ENCODE results near the gene SVIL.
A peak's percentile ranks its signal among the peaks of the same experiment; 100 is the strongest.
"Not testable (repeated sequence)": the region's sequence is repeated elsewhere in the genome, so short reads cannot be mapped to it uniquely, and the experiment has no call there.

Gene SVIL

GRCh38 chr10:29603223-29603896 is 31.4 kb downstream of the SVIL start:
- DNase-seq (ENCODE audit: low spot score), result no peak

GRCh38 chr10:29600821-29601220 is 34.0 kb downstream of the SVIL start:
- no peak for DNase-seq (ENCODE audit: low spot score)

- no peak for DNase-seq (ENCODE audit: low spot score)
These were observed 34.7 kb downstream of the SVIL start for GRCh38 chr10:29600067-29600466.

DNA sequence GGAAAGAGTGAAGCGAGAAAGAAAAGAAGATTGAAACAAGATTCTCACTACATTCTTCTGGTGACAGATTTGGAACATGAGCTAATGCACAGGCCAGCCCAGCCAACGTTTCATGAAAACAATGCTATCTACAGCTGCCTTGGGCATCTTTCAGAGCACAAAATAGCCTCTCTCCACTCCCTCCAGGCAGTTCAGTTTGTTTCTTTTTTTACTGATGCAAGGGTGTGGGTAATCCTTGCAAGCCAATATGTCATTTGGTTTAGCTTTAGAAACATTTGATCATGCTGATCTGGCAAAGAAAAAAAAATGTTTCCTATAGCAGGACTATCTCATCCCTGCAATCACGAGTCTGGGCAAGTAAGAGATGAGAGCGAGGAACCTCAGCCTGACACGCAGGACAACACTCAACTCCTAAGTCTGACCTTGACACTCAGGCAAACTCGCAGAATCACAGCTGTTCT is 35.9 kb downstream of the SVIL start:
- peak; percentile 73 for DNase-seq (ENCODE audit: low spot score)

DNA sequence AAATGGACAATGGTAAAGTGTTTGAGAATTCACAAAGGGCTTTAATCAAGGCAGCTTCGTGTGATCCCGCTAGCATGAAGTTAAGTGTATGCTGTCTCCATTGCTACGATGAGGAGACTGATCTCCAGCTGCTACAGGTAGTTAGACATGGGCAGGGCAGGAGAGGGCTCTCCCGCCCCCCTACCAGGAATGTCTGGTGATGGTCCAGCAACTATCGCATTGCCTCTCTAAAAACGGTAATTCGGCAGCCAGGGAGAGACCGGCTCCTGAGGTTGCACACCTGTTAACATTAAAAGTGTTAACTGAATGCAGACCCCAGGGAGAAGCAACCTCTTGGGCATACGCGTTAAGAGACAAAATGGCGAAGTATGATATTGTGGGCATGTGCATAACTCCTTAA is 37.9 kb downstream of the SVIL start:
- no peak for DNase-seq (ENCODE audit: low spot score)

DNA sequence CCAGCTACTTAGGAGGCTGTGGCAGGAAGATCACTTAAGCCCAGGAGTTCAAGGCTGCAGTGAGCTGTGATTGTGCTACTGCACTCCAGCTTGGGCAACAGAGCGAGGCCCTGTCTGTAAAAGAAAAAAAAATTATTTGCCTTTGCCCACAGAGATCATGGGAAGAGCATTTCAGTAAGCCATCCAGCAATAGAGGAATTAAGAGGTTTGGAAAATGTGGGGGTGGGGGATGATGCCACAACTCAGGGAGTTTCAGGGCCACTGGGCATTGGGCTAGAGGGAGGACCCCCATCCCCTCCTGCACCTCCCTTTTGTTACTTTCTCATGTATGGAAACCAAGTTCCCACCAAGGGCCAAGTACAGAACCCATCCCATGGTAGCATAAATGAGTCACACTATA is 38.4 kb downstream of the SVIL start:
- DNase-seq (ENCODE audit: low spot score), result no peak

DNA sequence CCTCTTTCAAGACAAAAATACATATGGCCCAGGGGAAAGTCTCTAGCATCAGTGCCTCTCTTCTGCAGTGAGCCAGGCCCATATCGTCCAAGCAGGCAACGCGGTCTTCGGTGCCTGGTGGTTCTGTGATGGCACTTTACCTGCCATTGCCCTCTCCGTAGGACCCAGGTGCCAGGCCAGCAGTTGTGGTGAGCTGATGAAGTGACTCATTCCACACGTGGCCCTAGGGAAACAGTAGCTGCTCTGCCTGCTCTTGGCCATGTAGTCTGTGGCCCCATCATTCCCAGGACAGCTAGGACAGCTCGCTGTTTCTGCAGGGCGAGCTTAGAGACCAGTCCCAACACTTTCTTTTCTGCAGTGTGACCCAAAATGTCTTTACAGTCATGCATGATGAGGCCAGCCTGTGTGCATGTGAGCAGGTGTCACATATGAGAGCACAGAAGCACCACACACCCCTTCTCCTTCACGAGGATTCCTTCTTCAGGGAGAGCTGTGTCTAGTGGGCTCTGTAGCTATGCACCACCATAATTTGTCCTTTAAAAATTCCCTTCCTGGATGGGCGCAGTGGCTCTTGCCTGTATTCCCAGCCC is 39.0 kb downstream of the SVIL start:
- DNase-seq (ENCODE audit: low spot score), result no peak

- no peak for DNase-seq (ENCODE audit: low spot score)
These were observed 39.6 kb downstream of the SVIL start for GRCh38 chr10:29595146-29595545.

GRCh38 chr10:29591651-29591968 is 43.2 kb downstream of the SVIL start:
- DNase-seq (ENCODE audit: low spot score), result no peak

GRCh38 chr10:29590915-29591650 is 43.7 kb downstream of the SVIL start:
- DNase-seq (ENCODE audit: low spot score), result no peak

DNA sequence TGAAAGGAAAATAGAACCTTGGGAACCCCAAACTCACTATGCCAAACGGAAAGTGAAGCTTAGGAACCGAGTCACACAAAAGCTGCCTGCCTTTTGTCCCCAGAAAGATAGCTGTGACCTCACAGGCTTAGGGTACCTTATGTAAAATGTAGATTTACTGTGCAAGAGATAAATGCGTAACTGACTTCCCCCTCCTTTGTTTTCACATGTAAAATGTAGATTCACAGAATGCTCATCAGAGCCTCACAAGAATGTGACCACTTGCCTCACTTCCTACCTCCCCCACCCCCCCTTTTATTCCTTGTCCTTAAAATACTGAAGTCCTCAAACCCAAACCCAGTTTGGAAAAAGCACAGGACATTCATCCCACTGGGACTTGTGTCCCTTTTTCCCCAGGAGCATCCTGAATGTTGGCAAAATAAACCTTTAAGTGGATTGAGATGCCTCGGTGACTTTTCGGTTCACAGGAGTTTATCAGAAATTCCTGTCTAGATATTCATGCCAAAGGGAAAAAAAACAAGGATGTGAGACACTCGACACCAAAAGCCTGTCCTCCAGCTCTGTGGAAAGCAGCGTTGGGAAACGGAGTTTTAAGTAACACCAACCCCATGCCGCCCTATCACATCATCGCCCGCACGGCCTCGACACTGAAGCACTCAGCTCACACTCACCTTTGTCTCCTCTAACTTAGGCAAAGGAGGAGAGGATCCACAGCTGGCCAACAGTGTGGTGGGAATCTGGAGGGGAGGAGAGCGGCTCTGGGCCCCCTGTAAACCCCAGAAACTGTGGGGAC is 45.9 kb downstream of the SVIL start:
- DNase-seq (ENCODE audit: low spot score), result no peak

- DNase-seq (ENCODE audit: low spot score), result not testable (repeated sequence)
These were observed 46.8 kb downstream of the SVIL start for GRCh38 chr10:29587750-29588628.

GRCh38 chr10:29587102-29587749 is 47.5 kb downstream of the SVIL start:
- not testable (repeated sequence) for DNase-seq (ENCODE audit: low spot score)

GRCh38 chr10:29586509-29586908 is 48.3 kb downstream of the SVIL start:
- no peak for DNase-seq (ENCODE audit: low spot score)

DNA sequence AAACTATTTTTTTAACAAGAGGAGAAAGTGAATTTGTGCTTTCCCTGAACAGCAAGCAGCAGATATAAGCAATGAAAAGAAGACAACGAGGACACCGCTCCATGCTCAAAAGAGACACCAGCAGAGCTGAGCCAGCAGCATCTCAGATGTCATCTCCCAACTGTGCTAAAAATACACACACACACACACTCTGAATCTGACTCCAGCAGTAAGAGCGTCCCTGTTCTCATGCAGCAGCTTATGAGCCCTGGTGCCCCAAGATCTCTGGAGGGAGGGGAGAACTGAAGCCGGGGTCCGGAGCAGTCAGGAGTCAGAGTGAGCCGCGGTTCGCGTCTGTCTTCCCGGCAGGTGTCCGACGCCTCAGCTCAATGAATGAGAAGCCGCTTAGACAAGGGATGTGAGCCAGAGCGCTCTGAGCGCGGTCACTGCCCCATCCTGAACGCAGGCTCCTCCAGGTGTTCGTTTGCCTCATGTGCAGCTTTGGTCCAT is 49.2 kb downstream of the SVIL start:
- no peak for DNase-seq (ENCODE audit: low spot score)

GRCh38 chr10:29584436-29584835 is 50.3 kb downstream of the SVIL start:
- DNase-seq (ENCODE audit: low spot score), result no peak

GRCh38 chr10:29583674-29584073 is 51.1 kb downstream of the SVIL start:
- no peak for DNase-seq (ENCODE audit: low spot score)

DNA sequence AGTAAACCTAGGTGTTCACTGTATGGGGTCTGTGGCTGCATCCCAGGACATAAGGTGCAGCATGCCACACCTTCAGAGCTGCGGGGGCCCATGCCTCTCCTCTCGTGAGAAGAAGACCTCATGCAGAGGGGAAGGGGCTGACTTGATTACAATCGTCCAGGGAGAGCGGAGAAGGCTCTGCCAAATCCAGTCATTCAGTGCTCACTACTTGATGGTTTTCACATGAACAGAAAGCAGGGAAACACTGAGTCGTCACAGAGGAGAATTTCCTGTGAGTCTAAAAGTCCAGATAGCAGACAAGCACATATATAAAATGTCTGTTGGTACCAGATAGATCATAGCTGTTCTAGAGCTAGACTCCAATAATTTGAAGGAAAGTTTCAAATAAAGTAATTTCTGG is 52.0 kb downstream of the SVIL start:
- peak; percentile 33 for DNase-seq (ENCODE audit: low spot score)

- no peak for DNase-seq (ENCODE audit: low spot score)
These were observed 55.3 kb downstream of the SVIL start for GRCh38 chr10:29579455-29579970.

- no peak for DNase-seq (ENCODE audit: low spot score)
These were observed 56.3 kb downstream of the SVIL start for GRCh38 chr10:29578457-29578856.

DNA sequence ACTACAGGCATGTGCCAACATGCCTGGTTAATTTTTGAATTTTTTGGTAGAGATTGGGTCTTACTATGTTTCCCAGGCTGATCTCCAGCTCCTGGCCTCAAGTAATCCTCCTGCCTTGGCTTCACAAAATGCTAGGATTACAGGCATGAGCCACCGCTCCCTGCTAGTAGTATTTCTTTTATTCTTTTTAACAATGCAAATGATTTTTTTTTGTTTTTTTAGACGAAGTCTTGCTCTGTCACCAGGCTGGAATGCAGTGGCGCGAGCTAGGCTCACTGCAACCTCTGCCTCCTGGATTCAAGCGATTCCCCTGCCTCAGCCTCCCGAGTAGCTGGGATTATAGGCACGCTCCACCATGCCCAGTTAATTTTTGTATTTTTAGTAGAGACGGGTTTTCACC is 58.1 kb downstream of the SVIL start:
- no peak for DNase-seq (ENCODE audit: low spot score)

Measured in AG08395 (cell line).